ENCODE measurements around the gene FAAH.
A peak's percentile ranks its signal among the peaks of the same experiment; 100 is the strongest.
"Not testable (repeated sequence)": the region's sequence is repeated elsewhere in the genome, so short reads cannot be mapped to it uniquely, and the experiment has no call there.

The FAAH gene

DNA sequence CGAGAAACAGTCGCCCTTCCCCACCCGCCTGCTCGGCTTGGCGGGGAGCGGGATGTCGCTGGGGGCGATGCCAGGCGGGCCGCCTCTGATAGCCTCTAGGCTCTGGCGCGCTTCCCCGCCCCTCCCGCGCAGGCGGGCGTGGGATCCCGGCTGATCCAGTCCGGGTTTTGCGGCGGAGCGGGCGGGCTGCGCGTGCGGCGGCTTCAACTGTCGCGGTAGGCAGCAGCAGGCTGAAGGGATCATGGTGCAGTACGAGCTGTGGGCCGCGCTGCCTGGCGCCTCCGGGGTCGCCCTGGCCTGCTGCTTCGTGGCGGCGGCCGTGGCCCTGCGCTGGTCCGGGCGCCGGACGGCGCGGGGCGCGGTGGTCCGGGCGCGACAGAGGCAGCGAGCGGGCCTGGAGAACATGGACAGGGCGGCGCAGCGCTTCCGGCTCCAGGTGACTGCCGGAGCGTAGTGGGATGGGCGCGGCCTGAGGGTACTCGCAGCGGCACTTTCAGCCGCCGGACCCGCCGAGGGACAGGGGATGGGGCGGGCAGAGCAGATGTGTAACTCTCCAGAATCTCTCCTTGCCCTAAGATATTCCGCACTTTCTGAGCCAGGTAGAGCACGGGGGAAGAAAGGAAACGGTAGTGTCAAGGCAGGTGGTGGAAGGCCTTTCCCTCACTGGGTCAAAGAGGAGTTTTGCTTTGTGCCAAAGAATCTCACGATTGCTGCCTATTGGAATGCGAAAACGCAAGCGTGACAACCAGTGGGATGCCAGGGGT, at the start of gene FAAH:
FAAH (plus strand) TSS at position 210 of the 764 bp plus-strand sequence; CDS start at position 242, 32 bp downstream.
- peak; percentile 45 for DNase-seq (ENCODE audit: low read depth)

DNA sequence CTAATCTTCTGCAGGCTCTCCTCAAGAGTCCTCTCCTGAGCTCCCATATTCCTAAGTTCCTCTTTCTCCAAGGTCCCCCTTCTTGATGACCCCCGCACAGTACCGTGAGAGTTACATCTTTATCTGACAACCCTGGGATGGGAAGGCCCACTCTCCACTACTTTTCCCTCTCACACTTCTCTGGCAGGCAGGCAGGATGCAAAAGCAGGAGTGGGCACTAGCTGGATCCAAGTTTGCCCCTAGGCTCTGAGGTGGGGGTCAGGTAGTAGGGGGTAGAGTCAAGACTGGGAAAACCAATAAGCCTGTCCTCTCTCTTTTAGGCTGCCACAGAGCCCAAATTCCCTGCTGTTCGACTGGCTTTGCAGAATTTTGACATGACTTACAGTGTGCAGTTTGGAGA, 49.6 kb upstream of the FAAH start:
- DNase-seq (ENCODE audit: low read depth), result no peak

DNA sequence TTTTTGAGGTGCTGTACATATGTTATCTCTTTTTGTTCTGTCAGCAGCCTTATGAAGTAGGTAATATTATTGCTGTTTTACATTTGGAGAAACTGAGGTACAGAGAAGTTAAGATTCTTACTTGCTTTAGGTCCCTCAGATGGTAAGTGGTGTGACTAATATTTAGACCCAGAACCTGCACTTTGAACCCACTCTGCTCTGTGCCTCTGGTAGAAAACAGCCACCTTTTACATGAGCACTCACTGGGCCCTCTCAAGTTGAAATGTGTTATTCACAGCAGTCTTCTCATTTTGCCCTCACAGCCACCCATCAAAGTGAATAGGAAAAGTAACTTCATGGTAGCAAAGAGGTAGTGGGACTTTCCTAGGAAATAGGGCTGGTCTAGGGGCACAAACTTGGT, 48.8 kb upstream of the FAAH start:
- no peak for DNase-seq (ENCODE audit: low read depth)

DNA sequence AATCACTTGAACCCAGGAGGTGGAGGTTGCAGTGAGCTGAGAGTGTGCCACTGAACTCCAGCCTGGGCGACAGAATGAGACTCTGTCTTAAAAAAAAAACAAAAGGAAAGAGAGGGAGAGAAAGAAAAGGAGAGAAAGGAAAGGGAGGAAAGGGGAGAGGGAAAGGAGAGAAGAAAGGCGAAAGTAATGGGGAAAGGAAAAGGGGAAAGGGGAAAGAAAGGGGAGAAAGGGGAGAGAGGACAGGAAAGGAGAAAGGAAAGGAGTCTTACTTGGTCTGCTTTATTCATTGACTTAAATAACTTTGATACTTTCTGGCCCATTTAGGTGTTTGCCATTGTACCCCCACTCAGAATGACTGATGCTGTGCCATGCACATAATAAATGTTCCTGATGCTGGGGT, 41.8 kb upstream of the FAAH start:
- no peak for DNase-seq (ENCODE audit: low read depth)

DNA sequence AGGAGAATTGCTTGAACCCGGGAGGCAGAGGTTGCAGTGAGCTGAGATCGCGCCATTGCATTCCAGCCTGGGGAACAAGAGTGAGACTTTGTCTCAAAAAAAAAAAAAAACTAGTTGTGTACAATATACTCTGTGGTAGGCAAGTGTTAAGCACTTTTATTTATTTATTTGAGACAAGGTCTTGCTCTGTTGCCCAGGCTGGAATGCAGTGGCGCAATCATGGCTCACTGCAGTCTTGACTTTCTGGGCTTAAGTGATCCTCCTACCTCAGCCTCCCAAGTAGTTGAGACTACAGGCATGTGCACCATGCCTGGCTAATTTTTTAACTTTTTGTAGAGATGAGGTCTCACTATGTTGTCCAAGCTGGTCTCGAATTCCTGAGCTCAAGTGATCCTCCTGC, 38.2 kb upstream of the FAAH start:
- DNase-seq (ENCODE audit: low read depth), result peak; percentile 7

DNA sequence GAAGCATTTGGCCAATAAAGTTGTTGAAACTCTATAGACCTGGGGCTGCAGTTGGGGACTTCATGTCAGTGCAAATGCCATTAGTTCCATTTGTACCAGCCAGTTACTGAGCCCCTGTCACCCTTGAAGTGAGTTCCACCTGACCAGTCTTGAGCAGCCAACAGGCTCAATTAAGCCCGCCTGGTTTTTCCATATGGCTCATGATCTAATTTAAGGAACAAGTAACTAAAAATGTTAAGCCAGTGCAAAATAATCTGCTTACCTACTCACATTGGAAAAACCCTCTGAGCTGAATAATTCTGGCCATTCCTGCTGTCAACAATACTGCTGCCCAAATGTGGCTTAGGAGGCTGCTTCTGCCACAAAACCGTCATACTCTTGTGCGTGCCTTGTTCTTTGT, 32.0 kb upstream of the FAAH start:
- DNase-seq (ENCODE audit: low read depth), result no peak

DNA sequence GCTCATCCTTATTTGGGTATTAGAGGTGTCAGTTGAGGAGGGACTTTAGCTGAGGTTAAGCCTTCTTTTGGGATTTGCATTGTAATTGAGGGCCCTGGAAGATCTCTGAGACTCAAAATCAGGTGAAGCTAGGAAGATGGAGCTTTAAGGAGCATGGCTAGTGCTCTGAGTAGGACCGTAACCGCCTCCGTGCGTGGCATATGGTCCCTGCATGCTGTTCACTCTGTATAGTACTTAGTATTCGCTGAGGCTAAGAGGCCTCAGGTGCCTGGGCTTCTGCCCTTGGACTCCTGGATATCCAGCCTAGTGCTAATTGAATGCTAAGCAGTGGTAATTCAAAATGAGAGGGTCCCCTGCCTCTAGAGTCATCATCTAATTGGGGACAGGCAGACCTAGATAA, 31.0 kb upstream of the FAAH start:
- no peak for DNase-seq (ENCODE audit: low read depth)

DNA sequence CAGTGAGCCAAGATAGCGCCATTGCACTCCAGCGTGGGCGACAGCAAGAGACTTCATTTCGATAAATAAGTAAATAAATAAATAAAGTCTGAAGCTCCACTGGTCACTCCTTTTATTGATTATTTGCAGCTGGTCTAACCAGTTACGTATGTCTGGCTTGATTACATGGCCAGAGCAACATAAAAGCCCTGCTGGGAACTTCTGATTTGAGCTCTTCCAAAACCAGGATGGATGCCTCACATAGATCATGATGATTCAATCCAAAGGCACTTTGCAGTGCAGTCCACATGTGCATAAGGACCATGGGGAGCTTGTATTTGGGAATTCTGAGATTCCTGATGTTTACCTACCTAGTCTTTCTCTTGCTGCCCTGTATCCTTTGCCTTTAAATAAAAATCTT, 29.5 kb upstream of the FAAH start:
- peak; percentile 82 for DNase-seq (ENCODE audit: low read depth)

DNA sequence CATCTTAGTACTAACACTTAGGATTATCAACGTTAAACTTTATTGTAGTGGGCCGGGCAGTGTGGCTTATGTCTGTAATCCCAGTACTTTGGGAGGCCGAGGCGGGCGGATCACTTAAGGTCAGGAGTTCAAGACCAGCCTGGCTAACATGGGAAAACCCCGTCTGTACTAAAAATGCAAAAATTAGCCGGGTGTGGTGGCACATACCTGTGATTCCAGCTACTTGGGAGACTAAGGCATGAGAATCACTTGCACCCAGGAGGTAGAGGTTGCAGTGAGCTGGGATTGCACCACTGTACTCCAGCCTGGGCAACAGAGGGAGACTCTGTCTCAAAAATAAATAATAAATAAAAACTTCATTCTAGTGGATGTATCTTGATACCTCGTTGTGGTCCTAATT, 28.3 kb upstream of the FAAH start:
- DNase-seq (ENCODE audit: low read depth), result not testable (repeated sequence)

DNA sequence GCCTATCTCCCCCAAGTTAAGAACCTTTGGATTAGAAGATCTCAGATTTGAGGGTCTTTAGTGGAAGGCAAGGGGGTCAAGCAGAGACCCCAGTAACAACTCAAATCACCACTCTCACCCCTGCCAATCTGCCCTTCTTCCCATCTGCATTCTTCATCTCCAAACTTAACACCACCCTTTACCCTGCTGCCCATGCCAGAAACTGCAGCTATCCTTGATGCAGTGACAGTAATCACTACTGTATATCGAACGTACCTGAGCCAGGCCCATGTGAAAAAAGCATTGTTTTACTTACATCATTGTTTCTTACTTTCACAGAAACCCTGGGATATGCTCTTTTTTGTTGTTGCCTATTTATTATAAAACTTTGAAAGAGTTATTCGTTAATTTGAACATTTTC, 27.0 kb upstream of the FAAH start:
- DNase-seq (ENCODE audit: low read depth), result no peak

DNA sequence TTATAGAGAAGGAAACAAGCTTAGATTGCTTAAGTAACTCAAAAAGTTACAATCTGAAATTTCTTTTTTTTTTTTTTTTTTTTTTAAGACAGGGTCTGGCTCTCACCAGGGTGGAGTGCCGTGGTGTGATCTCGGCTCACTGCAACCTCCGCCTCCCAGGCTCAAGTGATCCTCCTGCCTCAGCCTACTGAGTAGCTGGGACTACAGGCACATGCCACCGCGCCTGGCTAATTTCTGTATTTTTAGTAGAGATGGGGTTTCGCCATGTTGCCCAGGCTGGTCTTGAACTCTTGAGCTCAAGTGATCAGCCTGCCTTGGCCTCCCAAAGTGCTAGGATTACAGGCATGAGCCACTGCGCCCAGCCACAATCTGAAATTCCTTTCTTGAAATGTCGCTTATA, 26.4 kb upstream of the FAAH start:
- DNase-seq (ENCODE audit: low read depth), result not testable (repeated sequence)

DNA sequence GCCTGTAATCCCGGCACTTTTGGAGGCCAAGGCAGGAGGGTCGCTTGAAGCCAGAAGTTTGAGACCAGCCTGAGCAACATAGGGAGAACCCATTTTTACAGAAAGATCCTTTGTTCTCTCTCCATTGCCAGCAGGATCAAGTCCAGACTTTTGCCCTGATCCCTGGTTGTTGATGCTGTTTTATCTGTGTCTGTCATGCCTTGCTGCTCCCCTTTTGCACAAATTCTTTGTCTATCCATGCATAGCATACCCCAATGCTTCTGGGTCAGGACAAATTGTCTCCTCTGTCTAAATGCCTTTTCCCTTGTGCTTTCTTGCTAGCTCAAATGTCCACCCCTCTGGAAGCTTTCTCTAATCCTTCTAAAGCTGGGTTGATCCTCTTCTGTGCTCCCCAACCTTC, 25.3 kb upstream of the FAAH start:
- DNase-seq (ENCODE audit: low read depth), result no peak

DNA sequence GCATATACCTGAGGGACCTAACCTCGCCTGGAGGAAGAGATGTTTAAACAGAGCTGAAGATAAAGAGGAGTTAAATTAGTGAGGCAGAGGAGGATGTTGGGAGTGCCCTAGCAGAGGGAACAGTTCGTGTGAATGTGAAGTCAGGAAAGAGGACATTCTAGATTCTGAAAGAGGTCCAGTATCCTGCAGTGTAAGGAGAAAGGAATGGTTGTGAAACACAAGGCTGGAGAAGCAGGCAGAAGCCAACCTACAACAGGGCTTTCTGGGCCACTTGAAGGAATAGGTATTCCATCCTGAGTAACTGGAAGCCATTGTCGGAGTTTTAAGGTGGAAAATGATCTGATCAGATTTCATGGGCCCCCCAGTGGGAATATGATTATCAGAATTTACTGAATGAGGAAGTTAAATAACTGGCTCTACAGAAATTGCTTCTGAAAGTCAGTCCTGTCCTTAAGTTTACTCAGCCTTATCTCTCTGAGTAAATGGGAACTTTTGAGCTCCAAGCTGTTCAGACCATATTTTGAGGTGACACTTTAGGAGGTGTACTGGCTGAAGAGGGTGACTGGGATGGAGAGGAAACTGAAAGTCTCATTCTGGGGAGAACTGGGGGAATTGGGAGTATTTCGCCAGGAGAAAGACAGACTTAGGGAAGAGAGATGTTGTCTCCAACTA, 24.4 kb upstream of the FAAH start:
- peak; percentile 21 for DNase-seq (ENCODE audit: low read depth)

DNA sequence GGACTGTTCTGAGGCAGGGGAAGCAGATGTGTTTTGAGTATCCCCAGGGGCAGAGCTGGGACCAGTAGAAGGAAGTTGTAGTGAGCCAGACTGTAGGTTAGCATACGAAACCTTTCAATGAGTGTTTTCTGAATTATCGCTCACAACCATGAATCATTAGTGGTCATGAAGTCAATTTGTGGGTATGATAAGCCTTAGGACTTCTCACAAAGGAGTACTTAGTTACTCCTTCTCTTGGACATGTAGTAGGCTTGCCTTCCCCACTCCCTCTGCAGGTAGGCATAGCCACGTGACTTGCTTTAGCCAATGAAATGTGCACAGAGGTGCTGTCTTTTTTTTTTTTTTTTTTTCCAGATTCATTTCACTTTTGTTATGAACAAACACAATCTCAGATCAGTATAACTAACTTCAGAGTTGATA, 23.9 kb upstream of the FAAH start:
- peak; percentile 3 for DNase-seq (ENCODE audit: low read depth)

DNA sequence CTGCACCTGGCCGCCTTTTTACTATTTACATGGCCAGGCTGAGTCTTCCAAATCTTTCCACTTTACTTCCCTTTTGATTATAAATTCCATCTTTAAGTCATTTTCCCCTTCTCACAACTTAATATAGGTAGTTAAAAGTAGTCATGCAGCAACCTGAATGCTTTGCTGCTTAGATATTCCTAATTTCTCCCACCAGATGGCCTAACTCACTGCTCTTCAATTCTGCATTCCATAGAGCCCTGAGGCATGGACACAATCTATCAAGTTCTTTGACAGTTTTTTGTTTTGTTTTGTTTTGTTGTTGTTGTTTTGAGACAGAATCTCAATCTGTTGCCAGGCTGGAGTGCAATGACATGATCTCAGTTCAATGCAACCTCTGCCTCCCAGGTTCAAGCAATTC, 21.7 kb upstream of the FAAH start:
- DNase-seq (ENCODE audit: low read depth), result no peak

DNA sequence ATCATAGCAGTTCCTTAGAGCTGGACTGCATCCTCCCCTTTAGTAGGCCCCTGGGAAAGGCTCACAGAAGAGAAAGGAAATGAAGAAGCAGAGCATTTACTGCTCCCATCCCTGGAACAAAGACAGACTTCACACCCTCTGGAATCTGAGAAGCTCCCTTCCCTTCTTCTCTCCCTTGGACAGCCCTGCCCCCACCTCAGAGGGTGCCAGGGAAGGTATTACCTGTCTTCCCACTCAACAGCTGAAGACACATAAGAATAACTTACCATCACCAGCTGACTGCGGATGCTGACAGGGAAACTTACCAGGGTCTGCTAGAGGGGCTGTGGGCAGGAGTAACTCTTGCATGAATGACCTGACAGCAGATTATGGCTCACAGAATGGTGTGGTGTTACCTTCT, 14.1 kb upstream of the FAAH start:
- DNase-seq (ENCODE audit: low read depth), result no peak

DNA sequence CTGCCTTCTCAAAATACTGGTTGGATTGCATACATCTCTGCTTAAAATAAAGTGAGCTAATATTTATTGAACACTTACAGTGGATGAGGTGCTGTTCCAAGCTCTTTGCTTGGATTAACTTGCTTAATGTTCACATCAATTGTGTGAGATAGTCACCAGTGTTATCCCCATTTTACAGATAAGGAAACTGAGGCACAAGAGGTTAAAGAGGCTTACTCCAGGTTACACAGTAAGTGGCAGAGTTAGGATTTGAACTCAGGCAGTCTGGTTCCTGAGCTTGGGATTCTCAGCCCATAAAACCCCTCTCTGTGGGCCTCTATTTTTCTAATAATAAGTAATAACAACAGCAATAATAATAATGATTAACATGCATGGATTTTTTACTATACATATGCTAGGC, 13.6 kb upstream of the FAAH start:
- no peak for DNase-seq (ENCODE audit: low read depth)

DNA sequence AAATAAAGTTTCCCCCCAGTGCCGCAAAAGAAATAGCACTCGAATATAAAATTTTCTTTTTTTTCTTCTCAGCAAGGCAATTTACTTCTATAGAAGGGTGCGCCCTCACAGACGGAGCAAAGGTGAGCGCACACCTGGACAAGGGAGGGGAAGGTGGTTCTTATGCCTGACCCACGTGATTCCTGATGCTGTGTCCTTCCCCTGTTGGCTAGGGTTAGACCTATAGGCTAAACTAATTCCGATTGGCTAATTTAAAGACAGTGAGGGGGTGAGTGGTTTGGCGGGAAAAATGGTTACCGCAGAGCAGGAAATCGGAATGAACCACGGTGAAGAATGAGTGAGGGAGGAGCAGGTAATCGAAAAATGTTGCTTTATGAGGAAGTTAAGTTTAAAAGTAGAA, 607 bp upstream of the FAAH start:
- no peak for DNase-seq (ENCODE audit: low read depth)

DNA sequence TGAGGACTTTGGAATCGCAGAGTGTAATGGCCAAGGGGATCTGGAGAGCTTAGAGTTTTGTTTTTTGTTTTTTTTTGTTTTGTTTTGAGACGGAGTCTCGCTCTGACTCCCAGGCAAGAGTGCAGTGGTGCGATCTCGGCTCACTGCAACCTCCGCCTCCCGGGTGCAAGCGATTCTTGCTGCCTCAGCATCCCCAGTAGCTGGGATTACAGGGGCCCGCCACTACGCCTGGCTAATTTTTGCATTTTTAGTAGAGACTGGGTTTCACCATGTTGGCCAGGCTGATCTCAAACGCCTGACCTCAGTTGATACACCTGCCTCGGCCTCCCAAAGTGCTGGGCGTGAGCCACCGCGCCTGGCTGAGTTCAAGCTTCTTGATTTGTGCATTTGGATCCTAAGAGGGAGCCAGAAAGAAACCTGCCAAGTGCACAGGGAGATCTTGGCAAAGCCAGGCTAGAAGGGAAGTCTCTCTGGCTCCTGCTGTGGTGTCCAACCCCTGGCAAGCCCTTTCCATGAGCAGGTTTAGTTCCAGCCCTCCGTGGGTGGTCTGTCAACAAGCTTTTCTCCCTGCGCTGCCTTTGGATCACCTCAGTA, 852 bp downstream of the FAAH start:
- DNase-seq (ENCODE audit: low read depth), result no peak

DNA sequence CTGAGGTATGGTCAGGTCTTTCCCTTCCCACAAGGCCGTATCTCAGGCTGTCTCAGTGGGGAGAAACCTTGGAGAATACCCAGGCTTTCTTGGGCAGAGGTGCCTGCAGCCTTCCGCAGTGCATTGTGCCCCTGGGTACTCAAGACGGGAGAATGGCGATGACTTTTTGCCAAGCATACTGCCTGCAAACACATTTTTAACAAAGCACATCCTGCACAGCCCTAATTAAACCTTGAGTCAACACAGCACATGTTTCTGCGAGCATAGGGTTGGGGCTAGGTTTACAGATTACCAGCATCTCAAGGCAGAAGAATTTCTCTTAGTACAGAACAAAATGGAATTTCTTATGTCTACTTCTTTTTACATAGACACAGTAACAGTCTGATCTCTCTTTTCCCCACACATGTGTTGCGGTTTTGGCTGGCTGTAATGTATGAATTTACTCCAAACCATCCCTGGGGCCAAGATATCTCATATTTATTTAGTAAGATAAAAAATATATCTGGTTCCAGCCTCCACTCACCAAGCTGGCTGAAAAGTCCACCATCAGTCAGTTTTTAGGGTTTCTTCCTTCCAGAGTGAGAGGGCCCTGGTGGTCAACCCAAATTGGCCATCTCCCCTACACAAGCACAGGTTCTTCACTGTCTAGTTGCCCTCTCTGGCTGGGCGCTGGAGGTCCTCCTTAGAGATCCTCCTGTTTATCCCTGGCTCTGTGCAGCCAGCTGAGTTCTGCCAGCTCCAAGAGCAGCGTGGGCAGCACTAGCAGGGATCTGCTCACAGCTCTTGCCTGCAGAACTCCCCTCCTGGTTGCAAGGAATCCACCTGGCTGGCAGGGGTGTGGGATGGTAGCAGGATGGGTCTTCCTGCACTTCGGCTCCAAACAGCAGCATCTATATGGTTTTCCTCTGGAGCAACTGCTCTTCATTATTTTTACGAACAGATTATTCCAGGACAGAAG, 2.6 kb downstream of the FAAH start:
- DNase-seq (ENCODE audit: low read depth), result no peak

DNA sequence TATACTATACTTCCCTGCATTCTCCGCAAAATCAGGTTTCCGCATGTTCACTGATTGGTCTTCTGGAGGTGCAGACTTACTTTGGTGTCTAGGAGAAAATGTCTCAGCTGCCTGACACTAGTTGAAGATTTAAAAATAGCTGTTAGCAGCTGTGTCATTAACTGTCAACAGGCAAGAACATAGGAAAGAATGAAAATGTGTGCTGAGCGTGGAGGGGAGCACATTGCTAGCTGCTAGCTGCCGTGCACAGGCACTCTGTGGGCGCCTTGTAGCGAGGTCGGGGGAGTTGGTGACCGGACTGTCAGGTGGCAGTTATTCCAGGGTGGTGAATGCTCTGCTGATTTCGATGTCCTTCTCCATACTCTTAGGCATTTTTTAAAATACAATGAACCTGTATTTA, 5.2 kb downstream of the FAAH start:
- no peak for DNase-seq (ENCODE audit: low read depth)

DNA sequence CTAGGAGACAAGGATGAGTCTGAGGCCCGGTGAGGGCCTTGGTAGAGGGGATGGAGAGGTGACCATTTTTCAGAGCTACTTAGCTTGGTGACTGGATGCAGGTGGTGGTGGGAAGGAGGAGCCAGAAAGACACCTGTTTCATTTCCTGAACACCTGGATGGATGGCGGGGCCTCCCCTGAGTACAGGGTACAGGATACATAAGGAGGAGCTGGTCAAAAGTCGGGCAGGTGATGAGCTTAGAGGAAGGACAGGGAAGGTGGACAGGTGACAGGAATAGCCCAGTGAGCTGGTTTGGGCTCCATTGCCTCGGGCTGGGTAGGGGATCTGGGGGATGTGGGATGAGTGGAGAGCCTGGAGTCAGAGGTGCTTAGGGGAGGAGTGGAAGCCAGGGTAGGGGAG, 6.3 kb downstream of the FAAH start:
- no peak for DNase-seq (ENCODE audit: low read depth)

All from EH (cell line).